ENCODE data around the gene SSX4B. TPM values are rescaled to one million over a fixed set of nuclear protein-coding genes. Genes with fewer than 3 reads are reported as not detected.
"Not testable (repeated sequence)": the region's sequence is repeated elsewhere in the genome, so short reads cannot be mapped to it uniquely, and the experiment has no call there.

The SSX4B gene
- total and polyA plus RNA-seq, 8 donors: not detected

- ATAC-seq: no peak
- no peak for DNase-seq
- Histone ChIP-seq H3K9me3 (no peaks in the 10 kb centered on the region), H3K4me1 (no peaks in the 10 kb centered on the region), H3K27me3 (no peaks in the 10 kb centered on the region), H3K27ac (no peak overlapping the region), H3K36me3 (no peaks in the 10 kb centered on the region), H3K4me3 (no peak overlapping the region)
- TF ChIP-seq CTCF (IDR thresholded peaks at IDR 0.05): no peak
- intact Hi-C loops (cut with DNase I): no loop called here
- 61 to 74% methylated on average over 6 of the region's 6 CpGs for WGBS, 2 donors
- FAIRE-seq: no peak
Measured at GRCh38 chrX:48456628-48457331, 45.0 kb upstream of the SSX4B start.

DNA sequence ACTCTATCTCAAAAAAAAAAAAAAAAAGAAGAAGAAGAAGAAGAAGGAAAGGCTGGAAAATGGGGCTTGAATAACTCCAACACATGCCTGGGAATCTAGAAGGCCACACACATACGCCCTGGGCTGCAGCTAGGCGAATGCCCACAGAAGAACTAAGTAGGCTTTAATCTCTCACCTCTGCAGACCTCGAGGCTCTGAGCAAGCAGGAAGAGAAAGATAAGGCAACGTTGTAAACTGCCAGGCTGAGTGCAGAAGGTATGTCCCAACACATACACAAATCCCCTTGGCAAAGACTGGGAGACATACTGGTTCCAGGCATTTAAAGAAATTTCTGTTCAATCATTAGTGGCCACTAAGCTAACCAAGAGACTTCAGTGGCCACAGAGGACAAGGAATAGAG, 39.9 kb upstream of the SSX4B start:
- Histone ChIP-seq H3K27me3 (no peaks in the 10 kb centered on the region), H3K27ac (no peak overlapping the region), H3K4me3 (no peak overlapping the region), H3K9me3 (no peaks in the 10 kb centered on the region), H3K36me3 (no peaks in the 10 kb centered on the region), H3K4me1 (no peaks in the 10 kb centered on the region)
- DNase-seq: no peak
- intact Hi-C loops (cut with DNase I): no loop called here
- no peak for FAIRE-seq
- no peak for ATAC-seq
- no peak for TF ChIP-seq CTCF (IDR thresholded peaks at IDR 0.05)
- 46% methylated on average over 4 of the region's 4 CpGs for WGBS, 2 donors

GRCh38 chrX:48450076-48450475, 38.3 kb upstream of the SSX4B start:
- ATAC-seq: no peak
- DNase-seq: no peak
- Histone ChIP-seq H3K36me3 (no peaks in the 10 kb centered on the region), H3K27ac (no peak overlapping the region), H3K9me3 (no peaks in the 10 kb centered on the region), H3K27me3 (no peaks in the 10 kb centered on the region), H3K4me1 (no peaks in the 10 kb centered on the region), H3K4me3 (no peak overlapping the region)
- no peak for TF ChIP-seq CTCF (IDR thresholded peaks at IDR 0.05)
- FAIRE-seq: no peak
- intact Hi-C loops (cut with DNase I): no loop called here

DNA sequence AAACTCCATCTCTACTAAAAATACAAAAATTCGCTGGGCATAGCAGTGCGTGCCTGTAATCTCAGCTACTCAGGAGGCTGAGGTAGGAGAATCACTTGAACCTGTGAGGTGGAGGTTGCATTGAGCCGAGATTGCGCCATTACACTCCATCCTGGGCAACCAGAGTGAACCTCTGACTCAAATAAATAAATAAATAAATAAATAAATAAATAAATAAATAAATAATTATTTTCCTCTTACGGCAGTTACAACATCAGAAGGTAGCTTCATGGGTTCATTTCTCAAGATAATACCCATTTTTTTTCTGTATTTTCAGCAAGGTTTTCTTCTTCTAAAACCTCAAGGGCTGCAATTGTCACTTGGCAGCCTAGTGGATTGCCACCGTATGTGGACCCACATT, 35.4 kb upstream of the SSX4B start:
- H3K27me3 ChIP-seq; FAIRE-seq; H3K9me3 ChIP-seq; H3K4me1 ChIP-seq; H3K27ac ChIP-seq; DNase-seq; H3K4me3 ChIP-seq; H3K36me3 ChIP-seq; ATAC-seq; intact Hi-C loops (cut with DNase I): not testable (repeated sequence)
- WGBS, 2 donors: 85 to 93% methylated on average over 6 of the region's 6 CpGs

DNA sequence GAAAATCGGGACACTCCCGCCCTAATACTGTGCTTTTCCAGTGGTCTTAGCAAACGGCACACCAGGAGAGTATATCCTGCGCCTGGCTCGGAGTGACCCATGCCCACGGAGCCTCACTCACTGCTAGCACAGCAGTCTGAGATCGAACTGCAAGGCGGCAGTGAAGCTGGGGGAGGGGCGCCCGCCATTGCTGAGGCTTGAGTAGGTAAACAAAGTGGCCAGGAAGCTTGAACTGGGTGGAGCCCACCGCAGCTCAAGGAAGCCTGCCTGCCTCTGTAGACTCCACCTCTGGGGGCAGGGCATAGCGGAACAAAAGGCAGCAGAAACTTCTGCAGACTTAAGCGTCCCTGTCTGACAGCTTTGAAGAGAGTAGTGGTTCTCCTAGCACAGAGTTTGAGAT, 22.0 kb upstream of the SSX4B start:
- H3K36me3 ChIP-seq; H3K4me1 ChIP-seq; intact Hi-C loops (cut with DNase I); FAIRE-seq; H3K27ac ChIP-seq; H3K4me3 ChIP-seq; DNase-seq; ATAC-seq; H3K9me3 ChIP-seq: not testable (repeated sequence)
- 71 to 79% methylated on average over 12 to 13 of the region's 13 CpGs for WGBS, 2 donors
- peaks cover 0 to 11% (median 0%) of the 10 kb centered on the region in 4 donors for H3K27me3 ChIP-seq

DNA sequence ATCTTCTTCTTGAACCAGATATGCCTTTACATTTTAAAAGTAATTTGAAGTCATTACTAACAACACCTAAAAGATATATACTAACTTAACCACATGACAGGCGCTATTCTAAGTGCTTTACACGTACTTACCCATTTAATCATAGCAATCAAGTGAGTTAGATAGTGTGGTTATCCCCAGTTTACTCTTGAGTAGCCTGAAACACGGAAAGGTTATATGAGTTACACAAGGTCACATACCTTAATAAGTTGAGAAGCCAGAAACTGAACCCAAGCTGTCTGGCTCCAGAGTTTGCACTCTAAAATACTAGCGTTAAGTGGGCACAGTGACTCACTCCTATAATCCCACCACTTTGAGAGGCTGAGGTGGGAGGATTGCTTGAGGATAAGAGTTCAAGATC, 18.4 kb upstream of the SSX4B start:
- peaks cover 0 to 11% (median 0%) of the 10 kb centered on the region in 4 donors for H3K27me3 ChIP-seq
- ATAC-seq; H3K36me3 ChIP-seq; intact Hi-C loops (cut with DNase I); FAIRE-seq; H3K4me3 ChIP-seq; H3K4me1 ChIP-seq; H3K9me3 ChIP-seq; DNase-seq; H3K27ac ChIP-seq: not testable (repeated sequence)
- WGBS, 2 donors: 50 to 56% methylated on average over 4 of the region's 4 CpGs

GRCh38 chrX:48429606-48430005, 17.8 kb upstream of the SSX4B start:
- H3K27ac ChIP-seq; H3K4me1 ChIP-seq; H3K36me3 ChIP-seq; intact Hi-C loops (cut with DNase I); FAIRE-seq; H3K9me3 ChIP-seq; H3K4me3 ChIP-seq; ATAC-seq; DNase-seq: not testable (repeated sequence)
- peaks cover 0 to 11% (median 0%) of the 10 kb centered on the region in 4 donors for H3K27me3 ChIP-seq
- 50 to 60% methylated on average over 5 of the region's 5 CpGs for WGBS, 2 donors

GRCh38 chrX:48427027-48427716, 15.4 kb upstream of the SSX4B start:
- FAIRE-seq; H3K27ac ChIP-seq; H3K36me3 ChIP-seq; H3K9me3 ChIP-seq; H3K27me3 ChIP-seq; intact Hi-C loops (cut with DNase I); ATAC-seq; H3K4me1 ChIP-seq; DNase-seq; H3K4me3 ChIP-seq: not testable (repeated sequence)
- WGBS, 2 donors: no CpG with 5 or more reads among the region's 12 CpGs

DNA sequence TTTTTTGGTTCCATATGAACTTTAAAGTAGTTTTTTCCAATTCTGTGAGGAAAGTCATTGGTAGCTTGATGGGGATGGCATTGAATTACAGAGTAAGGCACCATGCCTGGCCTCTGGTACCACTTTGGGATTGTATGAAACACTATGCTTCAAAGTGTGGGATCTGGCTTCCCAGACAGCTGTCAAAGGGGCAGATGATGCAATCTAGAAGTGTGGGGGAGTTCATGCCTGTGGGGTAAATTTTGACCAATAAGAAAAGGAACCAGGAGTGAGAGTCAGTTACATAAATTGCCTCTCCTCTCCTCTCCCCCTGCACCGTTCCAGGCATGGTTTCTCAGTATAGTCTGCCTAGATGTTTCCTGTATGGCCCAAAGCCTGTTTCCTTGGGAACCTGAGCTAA, 13.9 kb downstream of the SSX4B start:
- H3K27me3 ChIP-seq; FAIRE-seq; H3K4me1 ChIP-seq; H3K9me3 ChIP-seq; H3K27ac ChIP-seq; H3K36me3 ChIP-seq; DNase-seq; intact Hi-C loops (cut with DNase I); H3K4me3 ChIP-seq; ATAC-seq: not testable (repeated sequence)
- 50 to 75% methylated on average over 1 of the region's 1 CpG for whole genome bisulfite sequencing, 2 donors

Measured in pancreas (tissue), 10 donors.